Measurements from ENCODE around the gene UXS1.

The UXS1 gene

GRCh38 chr2:106053116-106053515 is 141.0 kb downstream of the UXS1 start:
- Mint-ChIP-seq H3K4me3 (peak overlapping the region; percentile 62), H3K36me3 (no peaks in the 10 kb centered on the region), H3K27me3 (no peaks in the 10 kb centered on the region), H3K4me1 (peaks cover 77% of the 10 kb centered on the region), H3K9me3 (no peaks in the 10 kb centered on the region), H3K27ac (peak overlapping the region; percentile 85)

GRCh38 chr2:106044859-106045258 is 149.2 kb downstream of the UXS1 start:
- no peaks in the 10 kb centered on the region for H3K36me3 Mint-ChIP-seq
- no peaks in the 10 kb centered on the region for H3K27me3 Mint-ChIP-seq
- no peaks in the 10 kb centered on the region for H3K9me3 Mint-ChIP-seq
- peaks cover 20% of the 10 kb centered on the region for H3K4me1 Mint-ChIP-seq
- H3K4me3 Mint-ChIP-seq, result no peak overlapping the region
- H3K27ac Mint-ChIP-seq, result no peak overlapping the region

GRCh38 chr2:106044021-106044420 is 150.1 kb downstream of the UXS1 start:
- no peak overlapping the region for H3K27ac Mint-ChIP-seq
- H3K4me1 Mint-ChIP-seq, result peaks cover 17% of the 10 kb centered on the region
- H3K27me3 Mint-ChIP-seq, result no peaks in the 10 kb centered on the region
- H3K4me3 Mint-ChIP-seq, result no peak overlapping the region
- H3K36me3 Mint-ChIP-seq, result no peaks in the 10 kb centered on the region
- no peaks in the 10 kb centered on the region for H3K9me3 Mint-ChIP-seq
